ENCODE results near the gene CMTM5. TPM values are rescaled to one million over a fixed set of nuclear protein-coding genes. Genes with fewer than 3 reads are reported as not detected.

The CMTM5 gene
- total RNA-seq, 1 experiment from 2014 or later: not detected

DNA sequence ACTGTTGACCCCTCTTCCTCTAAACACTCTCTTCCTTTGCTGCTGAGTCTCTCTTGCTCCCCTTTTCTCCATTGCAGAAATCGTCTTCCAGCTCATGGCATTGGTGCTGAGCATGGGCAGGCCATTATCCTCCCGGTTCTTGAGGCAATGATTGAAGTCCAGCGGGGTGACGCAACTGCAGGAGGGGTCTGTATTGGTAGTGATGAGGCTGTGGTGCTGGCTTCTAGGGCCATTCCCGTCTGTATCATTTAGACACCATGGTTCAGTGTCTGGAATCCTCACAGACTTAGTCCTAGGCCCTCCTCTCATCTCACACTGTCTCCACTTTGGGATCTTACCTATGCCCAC lies 23.4 kb upstream of the CMTM5 start:
- intact Hi-C loops (cut with micrococcal nuclease): no loop called here
- TF ChIP-seq, protein P1, sequence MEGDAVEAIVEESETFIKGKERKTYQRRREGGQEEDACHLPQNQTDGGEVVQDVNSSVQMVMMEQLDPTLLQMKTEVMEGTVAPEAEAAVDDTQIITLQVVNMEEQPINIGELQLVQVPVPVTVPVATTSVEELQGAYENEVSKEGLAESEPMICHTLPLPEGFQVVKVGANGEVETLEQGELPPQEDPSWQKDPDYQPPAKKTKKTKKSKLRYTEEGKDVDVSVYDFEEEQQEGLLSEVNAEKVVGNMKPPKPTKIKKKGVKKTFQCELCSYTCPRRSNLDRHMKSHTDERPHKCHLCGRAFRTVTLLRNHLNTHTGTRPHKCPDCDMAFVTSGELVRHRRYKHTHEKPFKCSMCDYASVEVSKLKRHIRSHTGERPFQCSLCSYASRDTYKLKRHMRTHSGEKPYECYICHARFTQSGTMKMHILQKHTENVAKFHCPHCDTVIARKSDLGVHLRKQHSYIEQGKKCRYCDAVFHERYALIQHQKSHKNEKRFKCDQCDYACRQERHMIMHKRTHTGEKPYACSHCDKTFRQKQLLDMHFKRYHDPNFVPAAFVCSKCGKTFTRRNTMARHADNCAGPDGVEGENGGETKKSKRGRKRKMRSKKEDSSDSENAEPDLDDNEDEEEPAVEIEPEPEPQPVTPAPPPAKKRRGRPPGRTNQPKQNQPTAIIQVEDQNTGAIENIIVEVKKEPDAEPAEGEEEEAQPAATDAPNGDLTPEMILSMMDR (IDR thresholded peaks at IDR 0.05 in 2 of 3, conservative IDR thresholded peaks at IDR 0.05 in 1 of 3; ENCODE audit: borderline replicate concordance in 1 of 3, insufficient read depth in 1 of 3, low read depth in 2 of 3, low read length in 2 of 3): no peak
- no peak for TF ChIP-seq SP1 (IDR thresholded peaks at IDR 0.05; ENCODE audit: low read depth)
- TF ChIP-seq, protein P2, sequence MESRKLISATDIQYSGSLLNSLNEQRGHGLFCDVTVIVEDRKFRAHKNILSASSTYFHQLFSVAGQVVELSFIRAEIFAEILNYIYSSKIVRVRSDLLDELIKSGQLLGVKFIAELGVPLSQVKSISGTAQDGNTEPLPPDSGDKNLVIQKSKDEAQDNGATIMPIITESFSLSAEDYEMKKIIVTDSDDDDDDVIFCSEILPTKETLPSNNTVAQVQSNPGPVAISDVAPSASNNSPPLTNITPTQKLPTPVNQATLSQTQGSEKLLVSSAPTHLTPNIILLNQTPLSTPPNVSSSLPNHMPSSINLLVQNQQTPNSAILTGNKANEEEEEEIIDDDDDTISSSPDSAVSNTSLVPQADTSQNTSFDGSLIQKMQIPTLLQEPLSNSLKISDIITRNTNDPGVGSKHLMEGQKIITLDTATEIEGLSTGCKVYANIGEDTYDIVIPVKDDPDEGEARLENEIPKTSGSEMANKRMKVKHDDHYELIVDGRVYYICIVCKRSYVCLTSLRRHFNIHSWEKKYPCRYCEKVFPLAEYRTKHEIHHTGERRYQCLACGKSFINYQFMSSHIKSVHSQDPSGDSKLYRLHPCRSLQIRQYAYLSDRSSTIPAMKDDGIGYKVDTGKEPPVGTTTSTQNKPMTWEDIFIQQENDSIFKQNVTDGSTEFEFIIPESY (IDR thresholded peaks at IDR 0.05; ENCODE audit: extremely low read depth, insufficient replicate concordance, low read length): no peak
- DNase-seq (ENCODE audit: low read depth, low spot score) (no peak), ATAC-seq (no peak)
- Histone ChIP-seq H3K9ac (ENCODE audit: low read length) (no peak overlapping the region), H3K36me3 (ENCODE audit: control insufficient read depth in 1 of 2, insufficient read depth in 2 of 2, low read length in 2 of 2) (no peaks in the 10 kb centered on the region), H3K4me2 (ENCODE audit: low read length) (peak overlapping the region; percentile 72; the same call in 1 of the 2 replicates), H4K20me1 (ENCODE audit: insufficient read depth) (no peaks in the 10 kb centered on the region), H3K4me1 (ENCODE audit: control insufficient read depth in 1 of 2, insufficient read depth in 2 of 2, low read length in 2 of 2) (0 out of 4 replicates have a peak, but pooled peaks cover 0 to 2% of the 10 kb centered on the region in 2 experiments), H3K79me2 (ENCODE audit: insufficient read depth, low read length) (no peaks in the 10 kb centered on the region), H3K9me2 (ENCODE audit: insufficient read depth) (no peaks in the 10 kb centered on the region), H2AFZ (ENCODE audit: low read depth, low read length, poor library complexity, severe bottlenecking) (no peak overlapping the region), H3K9me3 (ENCODE audit: control insufficient read depth in 1 of 2, insufficient read depth in 1 of 2, low read depth in 1 of 2, low read length in 2 of 2) (no peaks in the 10 kb centered on the region), H3K27me3 (ENCODE audit: insufficient read depth, low read length) (no peaks in the 10 kb centered on the region), H3K4me3 (replicated peaks in 1 of 2; ENCODE audit: low read depth in 1 of 2, low read length in 2 of 2) (no peak overlapping the region), H3K27ac (ENCODE audit: low read depth, low read length) (no peak overlapping the region)
- RAD21 ChIA-PET (ENCODE audit: low non-redundant PET in 1 of 2, low total read pairs in 2 of 2, uncharacterized antibody in 2 of 2, unreplicated experiment in 2 of 2): no interaction called here
- CTCF ChIA-PET: interaction anchor here (2.0 kb wide), 1 partner anchor 27 kb away, joined by 7 read pairs; no protein-coding TSS in a partner anchor
- POLR2A ChIA-PET: no interaction called here
- BruUV-seq (replicated peaks): no TSS peak

DNA sequence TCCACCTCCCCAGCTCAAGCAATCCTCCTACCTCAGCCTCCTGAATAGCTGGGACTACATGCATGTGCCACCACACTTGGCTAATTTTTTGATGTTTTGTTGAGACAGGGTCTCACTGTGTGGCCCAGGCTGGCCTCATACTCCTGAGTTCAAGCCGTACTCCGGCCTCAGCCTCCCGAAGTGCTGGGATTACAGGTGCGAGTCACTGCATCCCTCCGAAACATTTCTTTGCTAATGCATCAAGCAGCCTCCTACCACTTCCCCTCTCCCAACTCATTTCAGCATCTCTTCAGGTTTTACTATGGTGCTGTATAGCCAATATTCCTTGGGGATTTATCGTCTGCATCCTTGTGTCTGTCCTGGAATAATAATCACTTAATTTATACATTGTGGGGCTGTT lies 21.9 kb upstream of the CMTM5 start:
- Histone ChIP-seq H3K4me3 (replicated peaks in 1 of 2; ENCODE audit: low read depth in 1 of 2, low read length in 2 of 2) (no peak overlapping the region), H3K4me2 (ENCODE audit: low read length) (no peak overlapping the region), H3K79me2 (ENCODE audit: insufficient read depth, low read length) (no peaks in the 10 kb centered on the region), H3K27me3 (ENCODE audit: insufficient read depth, low read length) (no peaks in the 10 kb centered on the region), H3K9ac (ENCODE audit: low read length) (no peak overlapping the region), H3K27ac (ENCODE audit: low read depth, low read length) (no peak overlapping the region), H2AFZ (ENCODE audit: low read depth, low read length, poor library complexity, severe bottlenecking) (no peak overlapping the region), H3K4me1 (ENCODE audit: control insufficient read depth in 1 of 2, insufficient read depth in 2 of 2, low read length in 2 of 2) (0 out of 4 replicates have a peak, but pooled peaks cover 0 to 2% of the 10 kb centered on the region in 2 experiments), H4K20me1 (ENCODE audit: insufficient read depth) (no peaks in the 10 kb centered on the region), H3K9me3 (ENCODE audit: control insufficient read depth in 1 of 2, insufficient read depth in 1 of 2, low read depth in 1 of 2, low read length in 2 of 2) (no peaks in the 10 kb centered on the region), H3K9me2 (ENCODE audit: insufficient read depth) (no peaks in the 10 kb centered on the region), H3K36me3 (ENCODE audit: control insufficient read depth in 1 of 2, insufficient read depth in 2 of 2, low read length in 2 of 2) (no peaks in the 10 kb centered on the region)
- RAD21 ChIA-PET (ENCODE audit: low non-redundant PET in 1 of 2, low total read pairs in 2 of 2, uncharacterized antibody in 2 of 2, unreplicated experiment in 2 of 2): no interaction called here
- CTCF ChIA-PET: interaction anchor here (0.9 kb wide), 1 partner anchor 22 kb away, joined by 3 read pairs; no protein-coding TSS in a partner anchor
- POLR2A ChIA-PET: no interaction called here
- no TSS peak for BruUV-seq (replicated peaks)
- DNase-seq (ENCODE audit: low read depth, low spot score): no peak
- ATAC-seq: no peak
- intact Hi-C loops (cut with micrococcal nuclease): no loop called here
- TF ChIP-seq CEBPB (IDR thresholded peaks at IDR 0.05; ENCODE audit: low read depth) (no peak), CBX3 (IDR thresholded peaks at IDR 0.05; ENCODE audit: low read depth) (no peak), ZFX (IDR thresholded peaks at IDR 0.05) (no peak), FOSL1 (IDR thresholded peaks at IDR 0.05; ENCODE audit: low read depth) (no peak), JUND (IDR thresholded peaks at IDR 0.05) (no peak), EZH2 (IDR thresholded peaks at IDR 0.05) (no peak), EGR1 (IDR thresholded peaks at IDR 0.05; ENCODE audit: low read depth) (no peak), SP1 (IDR thresholded peaks at IDR 0.05; ENCODE audit: low read depth) (no peak), ZNF274 (IDR thresholded peaks at IDR 0.05; ENCODE audit: low read depth, low read length) (no peak), ELF1 (IDR thresholded peaks at IDR 0.05; ENCODE audit: borderline replicate concordance, low read depth) (no peak), RAD21 (IDR thresholded peaks at IDR 0.05; ENCODE audit: low read depth) (no peak)
- TF ChIP-seq, protein P3, sequence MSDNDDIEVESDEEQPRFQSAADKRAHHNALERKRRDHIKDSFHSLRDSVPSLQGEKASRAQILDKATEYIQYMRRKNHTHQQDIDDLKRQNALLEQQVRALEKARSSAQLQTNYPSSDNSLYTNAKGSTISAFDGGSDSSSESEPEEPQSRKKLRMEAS (IDR thresholded peaks at IDR 0.05): no peak
- TF ChIP-seq, protein P4, sequence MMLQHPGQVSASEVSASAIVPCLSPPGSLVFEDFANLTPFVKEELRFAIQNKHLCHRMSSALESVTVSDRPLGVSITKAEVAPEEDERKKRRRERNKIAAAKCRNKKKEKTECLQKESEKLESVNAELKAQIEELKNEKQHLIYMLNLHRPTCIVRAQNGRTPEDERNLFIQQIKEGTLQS (IDR thresholded peaks at IDR 0.05): no peak

Measured in HCT116 (cell line).